ENCODE data around the gene PRKCA. TPM values are rescaled to one million over a fixed set of nuclear protein-coding genes. Genes with fewer than 3 reads are reported as not detected.

PRKCA gene
- total and polyA plus RNA-seq, 9 donors: 9.1 to 67.6 (median 37.2) TPM

DNA sequence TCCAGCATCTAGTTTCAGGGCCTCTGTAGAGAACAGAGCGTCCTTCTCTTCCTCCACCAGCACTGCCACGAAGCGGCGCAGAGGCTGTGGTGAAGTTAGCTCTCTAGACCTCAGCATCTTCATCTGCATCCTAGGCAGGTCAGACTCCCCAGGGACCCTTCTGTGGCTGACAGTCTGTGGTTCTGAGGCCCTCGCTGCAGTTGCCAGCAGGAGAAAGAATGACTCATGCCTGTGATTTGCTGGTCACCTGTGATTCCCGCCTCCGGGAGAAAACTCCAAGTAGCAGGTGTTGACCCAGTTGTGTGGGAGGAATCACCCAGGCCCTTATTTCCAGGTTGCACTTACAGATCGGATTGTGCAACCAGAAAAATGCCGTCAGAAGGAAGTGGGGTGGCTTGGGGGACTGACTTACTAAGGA lies 415.2 kb downstream of the PRKCA start:
- Histone ChIP-seq H3K4me1 (ENCODE audit: insufficient read depth) (no peaks in the 10 kb centered on the region), H3K36me3 (no peaks in the 10 kb centered on the region), H3K27ac (no peak overlapping the region), H3K4me3 (no peak overlapping the region), H3K27me3 (no peaks in the 10 kb centered on the region), H3K9me3 (no peaks in the 10 kb centered on the region)
- WGBS, 3 donors: 87 to 89% (median 87%) methylated on average over 9 of the region's 9 CpGs
- DNase-seq: no peak
- TF ChIP-seq POLR2A (IDR thresholded peaks at IDR 0.05): no peak
- no peak for TF ChIP-seq EP300 (IDR thresholded peaks at IDR 0.05)
- TF ChIP-seq, protein P1, sequence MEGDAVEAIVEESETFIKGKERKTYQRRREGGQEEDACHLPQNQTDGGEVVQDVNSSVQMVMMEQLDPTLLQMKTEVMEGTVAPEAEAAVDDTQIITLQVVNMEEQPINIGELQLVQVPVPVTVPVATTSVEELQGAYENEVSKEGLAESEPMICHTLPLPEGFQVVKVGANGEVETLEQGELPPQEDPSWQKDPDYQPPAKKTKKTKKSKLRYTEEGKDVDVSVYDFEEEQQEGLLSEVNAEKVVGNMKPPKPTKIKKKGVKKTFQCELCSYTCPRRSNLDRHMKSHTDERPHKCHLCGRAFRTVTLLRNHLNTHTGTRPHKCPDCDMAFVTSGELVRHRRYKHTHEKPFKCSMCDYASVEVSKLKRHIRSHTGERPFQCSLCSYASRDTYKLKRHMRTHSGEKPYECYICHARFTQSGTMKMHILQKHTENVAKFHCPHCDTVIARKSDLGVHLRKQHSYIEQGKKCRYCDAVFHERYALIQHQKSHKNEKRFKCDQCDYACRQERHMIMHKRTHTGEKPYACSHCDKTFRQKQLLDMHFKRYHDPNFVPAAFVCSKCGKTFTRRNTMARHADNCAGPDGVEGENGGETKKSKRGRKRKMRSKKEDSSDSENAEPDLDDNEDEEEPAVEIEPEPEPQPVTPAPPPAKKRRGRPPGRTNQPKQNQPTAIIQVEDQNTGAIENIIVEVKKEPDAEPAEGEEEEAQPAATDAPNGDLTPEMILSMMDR (IDR thresholded peaks at IDR 0.05): no peak
- intact Hi-C loops (cut with DNase I): loop anchor here in 3 of 4 donors (5.0 to 10.0 kb wide), 3 partner anchors 187 to 577 kb away; no protein-coding TSS in a partner anchor

DNA sequence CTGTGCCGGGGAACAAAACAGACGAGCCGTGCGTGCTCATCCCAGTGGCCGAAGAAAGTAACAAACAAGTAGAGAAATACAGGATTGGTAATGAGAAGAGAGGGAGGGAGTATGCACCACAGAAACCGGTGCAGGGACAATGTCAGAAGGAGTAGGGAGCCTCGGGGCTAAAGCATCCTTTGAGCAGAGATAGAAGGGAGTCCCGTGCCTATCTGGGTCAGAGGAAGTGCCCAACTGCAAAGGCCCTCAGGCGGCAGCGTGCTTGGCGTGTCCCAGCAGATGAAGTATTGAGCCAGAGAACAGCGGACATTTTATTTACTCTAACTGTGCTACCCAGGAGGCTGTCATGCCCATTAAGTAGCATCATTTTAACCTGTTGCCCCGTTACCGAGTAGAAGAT lies 417.6 kb downstream of the PRKCA start:
- H3K4me3 ChIP-seq: no peak overlapping the region
- no peak for DNase-seq
- intact Hi-C loops (cut with DNase I): loop anchor here in 1 of 4 donors (10.0 kb wide), 1 partner anchor 185 kb away; no protein-coding TSS in a partner anchor
- no peaks in the 10 kb centered on the region for H3K36me3 ChIP-seq
- no peak for TF ChIP-seq POLR2A (IDR thresholded peaks at IDR 0.05)
- TF ChIP-seq, protein P1 (IDR thresholded peaks at IDR 0.05): no peak
- no peak for TF ChIP-seq EP300 (IDR thresholded peaks at IDR 0.05)
- no peaks in the 10 kb centered on the region for H3K27me3 ChIP-seq
- 88 to 91% (median 88%) methylated on average over 14 of the region's 14 CpGs for WGBS, 3 donors
- no peak overlapping the region for H3K27ac ChIP-seq
- H3K4me1 ChIP-seq (ENCODE audit: insufficient read depth): peaks cover 8% of the 10 kb centered on the region
- no peaks in the 10 kb centered on the region for H3K9me3 ChIP-seq

DNA sequence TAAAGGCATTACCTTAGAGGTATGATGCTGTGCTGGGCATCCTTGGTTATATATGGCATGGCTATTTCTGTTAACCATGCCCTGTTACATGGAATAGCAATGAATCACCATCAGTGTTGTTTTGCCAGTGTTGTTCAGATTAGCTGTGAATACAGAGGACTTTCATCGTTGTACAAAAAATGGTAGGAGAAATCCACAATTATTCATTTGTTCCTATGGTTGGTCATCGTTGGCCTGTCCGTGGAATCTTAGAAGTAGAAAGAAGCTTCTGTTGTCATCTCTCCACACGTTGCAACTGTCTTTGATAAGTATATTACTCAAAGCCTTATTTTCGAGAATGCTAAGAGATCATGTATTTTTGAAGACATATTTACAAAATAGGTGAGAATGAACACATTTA lies 418.2 kb downstream of the PRKCA start:
- Histone ChIP-seq H3K9me3 (no peaks in the 10 kb centered on the region), H3K27ac (no peak overlapping the region), H3K27me3 (no peaks in the 10 kb centered on the region), H3K4me3 (no peak overlapping the region), H3K4me1 (ENCODE audit: insufficient read depth) (peaks cover 9% of the 10 kb centered on the region), H3K36me3 (no peaks in the 10 kb centered on the region)
- TF ChIP-seq, protein P1 (IDR thresholded peaks at IDR 0.05): no peak
- TF ChIP-seq POLR2A (IDR thresholded peaks at IDR 0.05) (no peak), EP300 (IDR thresholded peaks at IDR 0.05) (no peak)
- intact Hi-C loops (cut with DNase I): loop anchor here in 1 of 4 donors (10.0 kb wide), 1 partner anchor 184 kb away; no protein-coding TSS in a partner anchor
- 90 to 94% (median 93%) methylated on average over 5 of the region's 5 CpGs for WGBS, 3 donors
- DNase-seq: no peak

DNA sequence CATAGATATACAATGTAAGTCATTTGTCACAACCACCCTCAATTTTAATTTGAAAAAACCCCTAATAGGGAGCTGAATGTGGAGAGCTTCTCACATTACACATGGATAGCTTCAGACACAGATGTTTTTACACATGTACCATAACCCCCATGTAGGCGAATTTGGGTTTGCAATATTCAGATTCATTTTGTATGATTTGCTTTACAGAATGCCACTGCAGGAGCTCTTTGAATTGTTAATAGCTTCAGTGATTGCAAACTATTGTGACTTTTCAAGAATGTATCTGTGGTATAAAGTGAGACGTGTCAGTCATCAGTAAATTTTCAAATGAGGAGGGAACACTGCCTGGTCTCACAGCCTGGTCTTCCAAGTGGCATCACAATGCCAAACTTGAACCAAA lies 419.9 kb downstream of the PRKCA start:
- H3K4me3 ChIP-seq: no peak overlapping the region
- no peaks in the 10 kb centered on the region for H3K9me3 ChIP-seq
- no peak overlapping the region for H3K27ac ChIP-seq
- no peaks in the 10 kb centered on the region for H3K36me3 ChIP-seq
- DNase-seq: no peak
- intact Hi-C loops (cut with DNase I): loop anchor here in 1 of 4 donors (10.0 kb wide), 1 partner anchor 182 kb away; no protein-coding TSS in a partner anchor
- no peaks in the 10 kb centered on the region for H3K27me3 ChIP-seq
- WGBS, 3 donors: 95 to 98% (median 97%) methylated on average over 2 of the region's 2 CpGs
- TF ChIP-seq EP300 (IDR thresholded peaks at IDR 0.05) (no peak), POLR2A (IDR thresholded peaks at IDR 0.05) (no peak)
- TF ChIP-seq, protein P1 (IDR thresholded peaks at IDR 0.05): no peak
- H3K4me1 ChIP-seq (ENCODE audit: insufficient read depth): peaks cover 9% of the 10 kb centered on the region

Measured in ovary (tissue), 9 donors.